CD4-positive, alpha-beta memory T cell (primary cell): ENCODE measurements around the gene RELCH. TPM values are rescaled to one million over a fixed set of nuclear protein-coding genes. Genes with fewer than 3 reads are reported as not detected.

Experiments
- CTCF ChIA-PET: fragments of 350-600 bp; sonication (Branson Sonifier 250); formaldehyde crosslinking; loops from one replicate; lab custom pipeline; 2021; ENCODE audit warnings: inconsistent platforms; ENCODE audit not compliant: partially characterized antibody; lab: Charles Lee
- POLR2A ChIA-PET: fragments of 350-600 bp; sonication (Branson Sonifier 250); formaldehyde crosslinking; loops from one replicate; lab custom pipeline; 2021; ENCODE audit not compliant: partially characterized antibody; lab: Charles Lee
- DNase-seq, 5 donors: peaks; one replicate each; pipeline versions ENCODE4 v3.0.0 to v3.0.0-alpha.2; 2020 to 2022; ENCODE audit warnings: mixed read lengths in 1 of 5
- H3K27ac ChIP-seq: one replicate; pipeline ENCODE4 v1.7.0; 2013; ENCODE audit warnings: low read depth, low read length
- H3K27me3 ChIP-seq: 2 replicates; pipeline ENCODE4 v1.7.0; 2013; ENCODE audit warnings: mild to moderate bottlenecking, low read length, moderate library complexity; ENCODE audit not compliant: insufficient read depth
- H3K36me3 ChIP-seq: 2 replicates; pipeline ENCODE4 v1.7.0; 2013; ENCODE audit warnings: mild to moderate bottlenecking, low read length, moderate library complexity; ENCODE audit not compliant: insufficient read depth
- H3K4me1 ChIP-seq: 2 replicates; pipeline ENCODE4 v1.7.0; 2013; ENCODE audit warnings: mild to moderate bottlenecking, low read length, moderate library complexity; ENCODE audit not compliant: insufficient read depth
- H3K4me3 ChIP-seq, 2 donors: one replicate each; pipeline ENCODE4 v1.7.0; 2013; ENCODE audit warnings: low read length in 2 of 2, mild to moderate bottlenecking in 1 of 2
- H3K9me3 ChIP-seq, 2 donors: one replicate each; pipeline ENCODE4 v1.7.0; 2013; ENCODE audit warnings: low read length in 2 of 2, control low read depth in 1 of 2; ENCODE audit not compliant: control insufficient read depth in 1 of 2
- H3K27ac Mint-ChIP-seq, 7 donors: one replicate each; pipeline ENCODE4 v1.8.0; 2020 to 2021; ENCODE audit warnings: mixed read lengths in 7 of 7, mild to moderate bottlenecking in 6 of 7, inconsistent platforms in 3 of 7, moderate library complexity in 3 of 7
- H3K27me3 Mint-ChIP-seq, 2 donors: one replicate each; pipeline ENCODE4 v1.8.0; 2020 to 2021; ENCODE audit warnings: mixed read lengths in 2 of 2
- H3K36me3 Mint-ChIP-seq, 2 donors: one replicate each; pipeline ENCODE4 v1.8.0; 2020 to 2021; ENCODE audit warnings: mixed read lengths in 2 of 2, inconsistent platforms in 1 of 2, mild to moderate bottlenecking in 1 of 2
- H3K4me1 Mint-ChIP-seq, 4 donors: one replicate each; pipeline ENCODE4 v1.8.0; 2020 to 2021; ENCODE audit warnings: mixed read lengths in 4 of 4, mild to moderate bottlenecking in 1 of 4
- H3K4me3 Mint-ChIP-seq, 8 donors: one replicate each; pipeline ENCODE4 v1.8.0; 2020 to 2021; ENCODE audit warnings: mixed read lengths in 8 of 8, mild to moderate bottlenecking in 7 of 8, moderate library complexity in 6 of 8, inconsistent platforms in 3 of 8
- H3K9me3 Mint-ChIP-seq, 8 donors: one replicate each; pipeline ENCODE4 v1.8.0; 2020 to 2021; ENCODE audit warnings: mixed read lengths in 8 of 8, mild to moderate bottlenecking in 5 of 8, inconsistent platforms in 3 of 8, moderate library complexity in 1 of 8
- intact Hi-C: fragments of 100-400 bp; cut with micrococcal nuclease; formaldehyde crosslinking; loops from one replicate; pipeline ENCODE4 v1.15.1; 2023
- polyA plus RNA-seq, 2 donors: library from polyadenylated mRNA; unstranded; fragments of 300-500 nt; fragmentation: Illumina TruSeq; gene quantifications; one replicate each; pipeline ENCODE4 v1.2.3, GENCODE V29; 2021
- total RNA-seq, 2 experiments: library from RNA; stranded (reverse); gene quantifications; one replicate each; pipeline ENCODE4 v1.2.3, GENCODE V29; 2021

RELCH gene
- total and polyA plus RNA-seq, 4 experiments from 2014 or later = 7.6 to 59.4 (median 33.4) TPM

- Mint-ChIP-seq H3K4me3 (no peak overlapping the region), H3K36me3 (peaks cover 70 to 74% of the 10 kb centered on the region in 2 donors), H3K4me1 (peaks cover 12 to 15% (median 14%) of the 10 kb centered on the region in 4 donors), H3K27me3 (no peaks in the 10 kb centered on the region), H3K27ac (no peak overlapping the region), H3K9me3 (no peaks in the 10 kb centered on the region)
- Histone ChIP-seq H3K27ac (no peak overlapping the region), H3K9me3 (no peaks in the 10 kb centered on the region), H3K36me3 (peaks cover 35% of the 10 kb centered on the region), H3K4me3 (no peak overlapping the region), H3K27me3 (no peaks in the 10 kb centered on the region), H3K4me1 (peaks cover 5% of the 10 kb centered on the region)
- intact Hi-C loops = no loop called here
- POLR2A ChIA-PET = interaction anchor here (1.5 kb wide), 1 partner anchor 13 kb away, joined by 3 read pairs; no protein-coding TSS in a partner anchor
- CTCF ChIA-PET = no interaction called here
- DNase-seq = no peak
These were observed 114.3 kb downstream of the RELCH start for GRCh38 chr18:62301322-62301721.

- H3K27me3 Mint-ChIP-seq = no peaks in the 10 kb centered on the region
- Histone ChIP-seq H3K27ac (no peak overlapping the region), H3K9me3 (no peaks in the 10 kb centered on the region), H3K4me3 (no peak overlapping the region), H3K4me1 (no peaks in the 10 kb centered on the region), H3K27me3 (no peaks in the 10 kb centered on the region), H3K36me3 (peaks cover 4% of the 10 kb centered on the region)
- no peak for DNase-seq
- peaks cover 6 to 15% of the 10 kb centered on the region in 2 donors for H3K36me3 Mint-ChIP-seq
- POLR2A ChIA-PET = no interaction called here
- H3K27ac Mint-ChIP-seq = no peak overlapping the region
- no peak overlapping the region for H3K4me3 Mint-ChIP-seq
- intact Hi-C loops = no loop called here
- CTCF ChIA-PET = no interaction called here
- no peaks in the 10 kb centered on the region for H3K4me1 Mint-ChIP-seq
- H3K9me3 Mint-ChIP-seq = no peaks in the 10 kb centered on the region
These were observed 125.8 kb downstream of the RELCH start for GRCh38 chr18:62312851-62313250.

GRCh38 chr18:62318228-62319180 is 131.4 kb downstream of the RELCH start:
- H3K27ac Mint-ChIP-seq = no peak overlapping the region
- intact Hi-C loops = no loop called here
- peaks cover 5 to 11% of the 10 kb centered on the region in 2 donors for H3K27me3 Mint-ChIP-seq
- H3K27me3 ChIP-seq = peaks cover under 1% of the 10 kb centered on the region
- ChIA-PET CTCF (no interaction called here), POLR2A (no interaction called here)
- no peaks in the 10 kb centered on the region for H3K9me3 Mint-ChIP-seq
- H3K9me3 ChIP-seq = no peaks in the 10 kb centered on the region
- no peak overlapping the region for H3K4me3 Mint-ChIP-seq
- no peak overlapping the region for H3K4me3 ChIP-seq
- no peak for DNase-seq
- no peaks in the 10 kb centered on the region for H3K36me3 ChIP-seq
- H3K36me3 Mint-ChIP-seq = no peaks in the 10 kb centered on the region
- no peak overlapping the region for H3K27ac ChIP-seq
- no peaks in the 10 kb centered on the region for H3K4me1 Mint-ChIP-seq
- no peaks in the 10 kb centered on the region for H3K4me1 ChIP-seq

- ChIA-PET CTCF (interaction anchor here (1.4 kb wide), 1 partner anchor 105 kb away, joined by 4 read pairs; no protein-coding TSS in a partner anchor), POLR2A (no interaction called here)
- intact Hi-C loops = no loop called here
- Histone ChIP-seq H3K36me3 (no peaks in the 10 kb centered on the region), H3K27ac (no peak overlapping the region), H3K9me3 (no peaks in the 10 kb centered on the region), H3K27me3 (peaks cover 12% of the 10 kb centered on the region), H3K4me1 (peaks cover 12% of the 10 kb centered on the region), H3K4me3 (no peak overlapping the region)
- Mint-ChIP-seq H3K27ac (no peak overlapping the region), H3K36me3 (peaks cover 0 to 1% of the 10 kb centered on the region in 2 donors), H3K27me3 (peaks cover 19 to 24% of the 10 kb centered on the region in 2 donors), H3K9me3 (peaks cover 0 to 3% (median 0%) of the 10 kb centered on the region in 8 donors), H3K4me3 (no peak overlapping the region), H3K4me1 (peaks cover 10 to 17% (median 13%) of the 10 kb centered on the region in 4 donors)
- DNase-seq = no peak
These were observed 134.1 kb downstream of the RELCH start for GRCh38 chr18:62321201-62321600.

GRCh38 chr18:62323483-62324180 is 136.6 kb downstream of the RELCH start:
- Histone ChIP-seq H3K36me3 (no peaks in the 10 kb centered on the region), H3K4me3 (no peak overlapping the region), H3K4me1 (peaks cover 19% of the 10 kb centered on the region), H3K27me3 (peaks cover 28% of the 10 kb centered on the region), H3K9me3 (no peaks in the 10 kb centered on the region), H3K27ac (no peak overlapping the region)
- peaks cover 13 to 30% (median 20%) of the 10 kb centered on the region in 4 donors for H3K4me1 Mint-ChIP-seq
- peaks cover 0 to 3% (median 0%) of the 10 kb centered on the region in 8 donors for H3K9me3 Mint-ChIP-seq
- H3K27me3 Mint-ChIP-seq = peaks cover 39 to 43% of the 10 kb centered on the region in 2 donors
- H3K36me3 Mint-ChIP-seq = peaks cover 0 to 1% of the 10 kb centered on the region in 2 donors
- intact Hi-C loops = loop anchor here (2.0 kb wide), 1 partner anchor 261 kb away; no protein-coding TSS in a partner anchor
- no peak for DNase-seq
- peak overlapping the region in 2 of 7 donors; percentile 17 to 40 for H3K27ac Mint-ChIP-seq
- H3K4me3 Mint-ChIP-seq = peak overlapping the region in 7 of 8 donors; percentile 41 to 92 (median 80)
- POLR2A ChIA-PET = no interaction called here
- CTCF ChIA-PET = interaction anchor here (0.9 to 2.1 kb wide), 4 partner anchors 11 to 260 kb away, joined by 3 to 7 read pairs (median 6); no protein-coding TSS in a partner anchor

- H3K27ac Mint-ChIP-seq = peak overlapping the region in 4 of 7 donors; percentile 17 to 91 (median 52)
- DNase-seq = no peak
These were observed 137.2 kb downstream of the RELCH start for GRCh38 chr18:62324181-62324828.

More at GRCh38 chr18:62324181-62324828, 137.2 kb downstream of the RELCH start:
- peaks cover 0 to 1% of the 10 kb centered on the region in 2 donors for H3K36me3 Mint-ChIP-seq
- ChIA-PET POLR2A (no interaction called here), CTCF (interaction anchor here (0.9 to 2.1 kb wide), 5 partner anchors 9 to 259 kb away, joined by 3 to 7 read pairs (median 5); no protein-coding TSS in a partner anchor)
- H3K4me1 Mint-ChIP-seq = peaks cover 13 to 32% (median 20%) of the 10 kb centered on the region in 4 donors
- peaks cover 45 to 49% of the 10 kb centered on the region in 2 donors for H3K27me3 Mint-ChIP-seq
- peak overlapping the region; percentile 70 to 92 (median 80) for H3K4me3 Mint-ChIP-seq
- no peaks in the 10 kb centered on the region for H3K36me3 ChIP-seq
- H3K9me3 ChIP-seq = no peaks in the 10 kb centered on the region
- H3K27ac ChIP-seq = no peak overlapping the region
- H3K4me3 ChIP-seq = no peak overlapping the region
- peaks cover 19% of the 10 kb centered on the region for H3K4me1 ChIP-seq
- intact Hi-C loops = loop anchor here (2.0 kb wide), 1 partner anchor 260 kb away; no protein-coding TSS in a partner anchor
- H3K27me3 ChIP-seq = peaks cover 34% of the 10 kb centered on the region
- peaks cover 0 to 3% (median 0%) of the 10 kb centered on the region in 8 donors for H3K9me3 Mint-ChIP-seq
